HS-27A (cell line): ENCODE data around the gene SERTAD1.

Experiments used
- DNase-seq: peaks from one replicate; pipeline ENCODE4 v3.0.0-alpha.2; 2012; ENCODE audit warnings: low read depth, missing footprints

The SERTAD1 gene

DNA sequence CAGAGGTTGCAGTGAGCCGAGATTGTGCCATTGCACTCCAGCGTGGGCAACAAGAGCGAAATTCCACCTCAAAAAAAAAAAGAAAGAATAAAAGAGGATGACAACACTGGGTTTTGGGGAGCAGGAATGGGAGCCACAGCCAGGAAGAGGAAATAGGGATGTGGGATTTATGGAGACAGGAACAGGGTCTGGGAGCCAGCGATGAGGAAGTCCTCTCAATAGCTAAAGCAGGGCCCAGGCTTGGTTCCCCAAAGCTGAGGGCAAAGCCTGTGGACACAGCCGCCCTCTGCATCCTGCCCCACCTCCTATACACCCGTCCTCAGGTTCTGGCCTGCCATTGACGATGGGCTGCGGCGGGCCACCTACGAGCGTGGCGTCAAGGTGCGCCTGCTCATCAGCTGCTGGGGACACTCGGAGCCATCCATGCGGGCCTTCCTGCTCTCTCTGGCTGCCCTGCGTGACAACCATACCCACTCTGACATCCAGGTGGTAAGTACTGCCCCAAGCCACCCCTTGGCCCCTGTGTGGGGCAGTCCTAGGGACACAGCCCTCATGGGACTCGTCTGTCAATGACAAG, 49.4 kb downstream of the SERTAD1 start:
- DNase-seq, result no peak

DNA sequence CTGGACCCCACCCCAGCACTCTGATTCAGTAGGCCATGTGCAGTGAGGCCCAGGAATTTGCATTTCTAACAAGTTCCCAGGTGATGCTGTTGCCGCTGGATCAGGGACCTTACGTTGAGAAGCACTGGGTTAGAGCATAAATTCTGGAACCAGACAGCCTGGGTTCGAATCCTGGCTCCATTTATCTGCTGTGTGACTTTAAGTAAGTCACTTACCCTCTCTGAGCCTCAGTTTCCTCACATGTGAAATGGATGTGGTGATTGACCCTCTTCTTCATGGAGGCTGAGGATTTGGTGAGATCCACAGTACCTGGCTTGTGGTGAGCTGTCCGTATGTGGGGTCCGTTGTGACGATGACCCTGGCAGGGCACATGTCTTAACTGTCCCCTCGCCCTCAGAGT, 51.7 kb downstream of the SERTAD1 start:
- no peak for DNase-seq

DNA sequence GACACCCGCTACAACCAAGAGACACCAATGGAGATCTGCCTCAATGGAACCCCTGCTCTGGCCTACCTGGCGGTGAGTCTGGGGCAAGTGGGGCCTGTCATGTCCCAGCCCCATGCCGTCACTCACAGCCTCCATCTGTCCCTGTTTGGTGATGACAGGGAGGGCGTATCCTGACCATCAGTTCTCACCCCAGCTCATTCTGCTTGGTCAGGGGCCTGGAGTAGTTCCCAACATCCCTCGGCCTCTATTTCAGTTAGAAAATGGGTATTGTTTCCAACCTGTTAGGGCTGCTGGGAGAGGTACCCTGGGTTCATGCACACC, 54.0 kb downstream of the SERTAD1 start:
- DNase-seq, result no peak
